SU-DHL-6 (cell line): ENCODE measurements around the gene EXOC4.

ENCODE experiments used
- EZH2phosphoT487 ChIP-seq: fragments of 200-600 bp; sonication (generic), shearing (Covaris generic); conservative IDR thresholded peaks from 2 replicates; pipeline ENCODE4 v1.6.1; 2018; ENCODE audit warnings: mild to moderate bottlenecking, antibody characterized with exemption, low read length, moderate library complexity, mixed read lengths
- TF ChIP-seq, protein P1 (sequence below): fragments of 200-600 bp; sonication (generic); IDR thresholded peaks from one replicate; pipeline ENCODE4 v1.5.1; 2017; ENCODE audit warnings: antibody characterized with exemption, mild to moderate bottlenecking, low read length, moderate library complexity; ENCODE audit not compliant: insufficient read depth, poor library complexity, severe bottlenecking

- TF ChIP-seq, protein P1, sequence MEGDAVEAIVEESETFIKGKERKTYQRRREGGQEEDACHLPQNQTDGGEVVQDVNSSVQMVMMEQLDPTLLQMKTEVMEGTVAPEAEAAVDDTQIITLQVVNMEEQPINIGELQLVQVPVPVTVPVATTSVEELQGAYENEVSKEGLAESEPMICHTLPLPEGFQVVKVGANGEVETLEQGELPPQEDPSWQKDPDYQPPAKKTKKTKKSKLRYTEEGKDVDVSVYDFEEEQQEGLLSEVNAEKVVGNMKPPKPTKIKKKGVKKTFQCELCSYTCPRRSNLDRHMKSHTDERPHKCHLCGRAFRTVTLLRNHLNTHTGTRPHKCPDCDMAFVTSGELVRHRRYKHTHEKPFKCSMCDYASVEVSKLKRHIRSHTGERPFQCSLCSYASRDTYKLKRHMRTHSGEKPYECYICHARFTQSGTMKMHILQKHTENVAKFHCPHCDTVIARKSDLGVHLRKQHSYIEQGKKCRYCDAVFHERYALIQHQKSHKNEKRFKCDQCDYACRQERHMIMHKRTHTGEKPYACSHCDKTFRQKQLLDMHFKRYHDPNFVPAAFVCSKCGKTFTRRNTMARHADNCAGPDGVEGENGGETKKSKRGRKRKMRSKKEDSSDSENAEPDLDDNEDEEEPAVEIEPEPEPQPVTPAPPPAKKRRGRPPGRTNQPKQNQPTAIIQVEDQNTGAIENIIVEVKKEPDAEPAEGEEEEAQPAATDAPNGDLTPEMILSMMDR = no peak
- TF ChIP-seq EZH2phosphoT487 = no peak
These were observed 382.7 kb downstream of the EXOC4 start for GRCh38 chr7:133635541-133635940.
